Neutrophil (primary cell): ENCODE results near the gene SPNS2.

Experiments used
- H3K27ac ChIP-seq: fragments of 200-600 bp; sonication (generic); 2 replicates; pipeline ENCODE4 v1.5.1; 2016; ENCODE audit warnings: mild to moderate bottlenecking, moderate library complexity
- H3K27me3 ChIP-seq: fragments of 200-600 bp; sonication (generic); 2 replicates; pipeline ENCODE4 v1.6.0; 2016; ENCODE audit warnings: mild to moderate bottlenecking
- H3K36me3 ChIP-seq: fragments of 200-600 bp; sonication (generic); 2 replicates; pipeline ENCODE4 v1.5.1; 2017
- H3K4me1 ChIP-seq, 2 experiments: fragments of 200-600 bp in 1 of 2; sonication (generic) in 1 of 2; 1 replicate in 1 of 2; 2 replicates in 1 of 2; pipeline versions ENCODE4 v1.5.1 to v1.6.1; 2013 to 2016; ENCODE audit warnings: low read depth in 1 of 2, low read length in 1 of 2, mild to moderate bottlenecking in 1 of 2, moderate library complexity in 1 of 2; ENCODE audit not compliant: control insufficient read depth in 1 of 2, insufficient read depth in 1 of 2
- H3K4me3 ChIP-seq, 2 experiments: fragments of 200-600 bp in 1 of 2; sonication (generic) in 1 of 2; 1 replicate in 1 of 2; 2 replicates in 1 of 2; pipeline ENCODE4 v1.5.1; 2013 to 2016; ENCODE audit warnings: low read depth in 1 of 2, low read length in 1 of 2, mild to moderate bottlenecking in 1 of 2, moderate library complexity in 1 of 2
- H3K9me3 ChIP-seq: fragments of 200-600 bp; sonication (generic); 2 replicates; pipeline ENCODE4 v1.5.1; 2016
- CTCF ChIP-seq: fragments of 200-600 bp; sonication (generic); IDR thresholded peaks from 2 replicates; pipeline ENCODE4 v1.5.1; 2016; ENCODE audit warnings: antibody characterized with exemption

SPNS2 gene

GRCh38 chr17:4533523-4534504, 35.1 kb downstream of the SPNS2 start:
- no peak overlapping the region for H3K4me3 ChIP-seq
- peaks cover 33 to 34% of the 10 kb centered on the region in 2 experiments for H3K4me1 ChIP-seq
- no peak overlapping the region for H3K27ac ChIP-seq
- no peaks in the 10 kb centered on the region for H3K27me3 ChIP-seq
- no peak for TF ChIP-seq CTCF
- H3K9me3 ChIP-seq, result no peaks in the 10 kb centered on the region
- peaks cover 40% of the 10 kb centered on the region for H3K36me3 ChIP-seq

DNA sequence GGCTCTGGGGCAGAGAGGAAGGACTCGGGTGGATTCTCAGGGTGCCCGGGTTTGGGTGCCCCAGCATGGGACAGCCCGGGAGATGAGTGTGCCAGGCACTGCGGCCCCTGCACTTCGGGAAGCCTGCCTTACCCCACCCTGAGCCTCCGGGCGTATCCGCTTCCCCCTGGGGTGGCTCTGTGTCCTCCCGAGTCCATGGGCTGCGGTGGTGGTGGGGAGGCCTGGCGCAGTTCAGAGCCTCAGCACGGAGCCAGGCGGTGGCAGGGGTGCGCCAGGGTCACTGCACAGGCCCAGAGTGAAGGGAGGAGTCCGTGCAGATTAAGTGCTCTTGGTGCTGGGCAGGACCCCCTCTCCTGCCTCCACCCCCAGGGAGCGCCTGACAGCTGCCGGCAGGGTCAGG, 35.8 kb downstream of the SPNS2 start:
- H3K27ac ChIP-seq, result no peak overlapping the region
- H3K4me3 ChIP-seq, result no peak overlapping the region
- peaks cover 33 to 36% of the 10 kb centered on the region in 2 experiments for H3K4me1 ChIP-seq

GRCh38 chr17:4534928-4535666, 36.4 kb downstream of the SPNS2 start:
- peaks cover 33 to 36% of the 10 kb centered on the region in 2 experiments for H3K4me1 ChIP-seq
- H3K9me3 ChIP-seq, result no peaks in the 10 kb centered on the region
- H3K4me3 ChIP-seq, result no peak overlapping the region
- TF ChIP-seq CTCF, result no peak
- H3K36me3 ChIP-seq, result peaks cover 41% of the 10 kb centered on the region
- H3K27ac ChIP-seq, result no peak overlapping the region
- H3K27me3 ChIP-seq, result no peaks in the 10 kb centered on the region

More for the DNA sequence above, 35.8 kb downstream of the SPNS2 start:
- Histone ChIP-seq H3K36me3 (peaks cover 41% of the 10 kb centered on the region), H3K27me3 (no peaks in the 10 kb centered on the region), H3K9me3 (no peaks in the 10 kb centered on the region)
- no peak for TF ChIP-seq CTCF

DNA sequence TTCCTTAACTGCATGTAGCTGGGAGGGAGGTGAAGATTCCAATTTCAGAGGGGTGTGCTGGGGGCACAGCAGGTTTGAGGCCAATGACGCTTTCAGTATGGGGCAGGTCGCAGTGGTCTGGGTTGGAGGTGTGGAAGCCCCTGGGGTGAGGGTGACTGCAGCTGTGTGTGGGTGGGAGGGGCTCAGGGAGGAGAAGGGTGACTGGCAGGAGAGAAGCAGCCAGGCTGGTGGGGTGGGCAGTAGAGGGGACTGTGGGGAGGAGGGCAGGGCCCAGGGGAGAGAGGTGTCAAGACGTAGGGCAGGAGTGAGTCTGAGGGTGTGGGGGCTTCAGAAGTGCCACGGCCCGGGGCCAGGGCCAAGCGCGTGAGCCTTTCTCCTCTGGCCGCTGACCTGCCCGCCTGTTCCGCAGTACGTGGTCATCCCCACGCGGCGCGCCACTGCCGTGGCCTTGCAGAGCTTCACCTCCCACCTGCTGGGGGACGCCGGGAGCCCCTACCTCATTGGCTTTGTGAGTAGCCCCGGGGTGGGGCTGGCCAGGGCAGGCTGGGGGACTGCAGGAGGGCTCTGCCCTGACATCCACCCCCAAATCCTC, 37.1 kb downstream of the SPNS2 start:
- H3K27me3 ChIP-seq, result no peaks in the 10 kb centered on the region
- TF ChIP-seq CTCF, result no peak
- no peak overlapping the region for H3K4me3 ChIP-seq
- H3K9me3 ChIP-seq, result no peaks in the 10 kb centered on the region
- peaks cover 38 to 39% of the 10 kb centered on the region in 2 experiments for H3K4me1 ChIP-seq
- H3K36me3 ChIP-seq, result peaks cover 41% of the 10 kb centered on the region
- H3K27ac ChIP-seq, result no peak overlapping the region

- Histone ChIP-seq H3K27me3 (no peaks in the 10 kb centered on the region), H3K27ac (no peak overlapping the region), H3K4me3 (no peak overlapping the region), H3K4me1 (peaks cover 36 to 38% of the 10 kb centered on the region in 2 experiments), H3K9me3 (no peaks in the 10 kb centered on the region), H3K36me3 (peaks cover 41% of the 10 kb centered on the region)
- no peak for TF ChIP-seq CTCF
Observed at GRCh38 chr17:4536259-4536741, 37.6 kb downstream of the SPNS2 start.
